GM18867 (cell line): ENCODE data around the gene NSG2.
"Not testable (repeated sequence)": the region's sequence is repeated elsewhere in the genome, so short reads cannot be mapped to it uniquely, and the experiment has no call there.

Experiments
- ATAC-seq: cut with Tn5 transposase; IDR thresholded peaks from one replicate; pipeline ENCODE4 v1.9.1; 2021; ENCODE audit warnings: mild to moderate bottlenecking, moderate library complexity; ENCODE audit not compliant: unreplicated experiment

NSG2 gene

DNA sequence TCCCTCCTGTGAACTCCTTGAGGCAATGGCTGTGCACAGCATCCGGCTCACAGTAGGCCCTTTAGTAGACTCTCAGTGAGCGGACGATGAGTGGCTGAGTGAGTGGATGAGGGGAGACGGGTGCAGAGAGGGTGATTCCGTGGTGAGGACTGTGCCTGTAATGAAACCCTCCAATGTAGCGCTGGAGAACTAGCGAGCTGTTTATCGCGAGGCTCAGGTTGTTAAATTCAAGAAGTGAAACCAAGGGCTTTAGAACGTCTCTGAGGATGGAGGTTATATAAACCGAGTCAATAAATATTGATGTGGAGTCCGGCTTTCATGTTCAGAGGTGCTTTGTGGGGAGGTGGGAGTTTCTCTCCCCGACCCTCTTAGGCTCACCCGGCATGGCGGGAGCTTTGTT lies 53.2 kb downstream of the NSG2 start:
- ATAC-seq: peak; percentile 59

DNA sequence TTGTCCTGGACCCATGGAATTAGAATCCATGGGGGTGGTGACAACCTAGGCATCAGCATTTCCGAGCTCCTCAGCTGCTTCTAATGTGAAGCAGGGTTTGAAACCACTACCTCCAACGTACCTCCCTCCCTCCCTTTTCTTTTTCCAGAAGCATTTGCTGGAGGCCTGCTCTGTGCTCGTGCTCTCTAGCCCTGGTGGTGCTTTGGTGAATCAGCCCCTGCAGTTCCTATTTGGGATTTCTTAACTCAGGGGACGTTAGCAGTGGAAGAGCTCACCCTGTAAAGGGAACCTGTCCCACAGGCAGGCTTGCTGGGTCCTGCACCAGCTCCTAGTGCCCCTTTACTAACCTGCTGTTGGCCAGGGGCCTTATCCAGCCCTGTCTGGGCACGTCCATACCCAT lies 55.0 kb downstream of the NSG2 start:
- no peak for ATAC-seq

GRCh38 chr5:174101195-174101730 lies 55.8 kb downstream of the NSG2 start:
- ATAC-seq: no peak

- ATAC-seq: not testable (repeated sequence)
Observed at GRCh38 chr5:174102574-174102973, 57.1 kb downstream of the NSG2 start.

- no peak for ATAC-seq
Observed at GRCh38 chr5:174106997-174107655, 61.6 kb downstream of the NSG2 start.

DNA sequence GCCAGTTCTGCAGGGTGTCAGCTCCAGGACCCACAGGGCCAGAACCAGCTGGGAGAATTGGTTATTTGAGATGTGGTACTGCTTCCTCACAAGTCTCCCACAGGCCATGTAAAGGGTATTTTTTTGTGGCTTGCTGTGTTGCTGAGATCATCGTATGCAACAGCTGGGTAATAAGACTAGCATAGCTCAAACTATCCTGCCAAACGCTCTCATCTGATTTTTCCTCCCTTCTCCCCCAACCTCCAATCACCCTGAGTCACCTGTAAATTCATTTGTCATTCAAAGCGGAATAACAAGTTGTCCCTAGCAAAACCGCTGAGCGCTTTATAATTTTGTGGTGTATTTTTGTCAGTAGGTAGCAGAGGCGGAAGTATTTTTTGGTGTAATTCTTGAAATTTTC lies 63.2 kb downstream of the NSG2 start:
- ATAC-seq: no peak

DNA sequence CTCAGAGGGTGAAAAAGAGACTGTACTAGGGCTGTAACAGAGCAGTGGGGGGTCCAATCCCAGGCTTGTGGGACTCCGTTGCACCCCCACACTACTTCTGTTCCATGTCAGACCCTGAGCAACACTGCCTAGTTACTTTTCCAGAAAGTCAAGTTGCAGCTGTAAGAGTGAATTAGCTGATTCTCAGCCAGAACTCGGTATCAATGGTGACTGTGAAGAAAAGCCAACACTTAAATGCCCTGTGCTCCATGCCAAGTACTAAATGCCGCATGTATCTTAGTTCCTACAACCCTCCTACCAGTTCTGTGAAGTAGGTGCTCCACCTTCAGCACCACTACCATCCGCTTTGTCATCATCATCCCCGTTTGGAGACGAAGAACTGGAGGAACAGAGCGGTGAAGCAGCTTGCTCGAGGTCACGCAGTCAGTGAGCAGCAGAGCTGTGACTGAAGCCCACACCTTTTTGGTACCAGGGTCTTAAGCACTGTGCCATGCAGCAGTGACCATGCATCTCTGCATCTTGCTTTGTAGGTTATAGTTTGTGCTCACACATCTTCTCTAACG lies 64.3 kb downstream of the NSG2 start:
- ATAC-seq: no peak

GRCh38 chr5:174110310-174110709 lies 64.8 kb downstream of the NSG2 start:
- ATAC-seq: no peak

DNA sequence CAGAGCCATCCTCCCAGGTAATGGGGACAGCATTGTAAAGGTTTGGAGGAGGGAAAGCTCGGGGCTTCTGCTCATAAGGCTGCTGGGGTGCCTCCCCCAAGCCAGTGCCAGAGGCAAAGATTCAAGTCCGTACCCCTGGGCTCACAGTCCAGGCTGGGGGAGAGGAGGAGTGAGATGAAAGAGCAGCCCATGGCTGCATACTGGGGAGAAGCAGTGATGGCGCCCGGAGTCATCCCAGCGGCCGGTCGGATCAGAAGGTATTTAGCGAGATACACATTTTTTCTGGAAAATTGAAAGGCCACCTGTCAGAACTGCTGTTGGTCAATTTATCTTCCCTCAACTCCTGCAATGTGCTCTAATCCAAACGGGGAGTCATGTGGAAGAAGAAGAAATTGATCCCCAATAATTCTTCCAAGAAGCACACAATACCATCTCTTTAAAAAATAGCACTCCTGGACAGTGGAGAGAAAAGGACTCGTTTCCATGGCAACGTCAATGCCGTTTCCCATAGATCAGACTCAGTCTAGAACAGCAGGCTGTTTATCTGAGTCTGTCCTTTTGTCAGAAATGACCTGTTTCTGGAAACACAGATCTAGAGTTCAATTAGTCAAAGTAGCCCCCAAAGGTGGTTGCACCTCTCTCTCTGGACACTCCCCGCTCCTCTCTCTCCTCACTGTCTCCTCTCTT lies 65.9 kb downstream of the NSG2 start:
- no peak for ATAC-seq

DNA sequence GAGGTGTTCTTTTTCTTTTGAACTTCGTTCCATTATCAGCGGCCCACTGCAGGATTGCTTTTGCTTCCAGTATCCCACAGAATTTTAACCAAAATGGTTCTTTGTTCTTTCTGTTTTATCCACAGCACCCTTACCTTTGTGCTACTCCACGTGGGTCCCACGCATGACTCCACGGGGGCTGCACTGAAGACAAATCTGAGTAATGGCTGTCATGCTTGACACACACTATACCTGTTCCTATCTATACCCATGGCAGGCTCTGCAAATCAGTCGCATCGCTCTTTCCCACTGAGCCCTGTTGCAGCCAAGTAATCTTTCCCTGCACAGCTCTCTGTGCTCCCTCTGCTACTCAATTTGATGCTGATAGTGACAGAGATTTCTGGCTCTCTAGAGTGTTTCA lies 69.7 kb downstream of the NSG2 start:
- no peak for ATAC-seq

GRCh38 chr5:174118823-174119467 lies 73.4 kb downstream of the NSG2 start:
- ATAC-seq: no peak

DNA sequence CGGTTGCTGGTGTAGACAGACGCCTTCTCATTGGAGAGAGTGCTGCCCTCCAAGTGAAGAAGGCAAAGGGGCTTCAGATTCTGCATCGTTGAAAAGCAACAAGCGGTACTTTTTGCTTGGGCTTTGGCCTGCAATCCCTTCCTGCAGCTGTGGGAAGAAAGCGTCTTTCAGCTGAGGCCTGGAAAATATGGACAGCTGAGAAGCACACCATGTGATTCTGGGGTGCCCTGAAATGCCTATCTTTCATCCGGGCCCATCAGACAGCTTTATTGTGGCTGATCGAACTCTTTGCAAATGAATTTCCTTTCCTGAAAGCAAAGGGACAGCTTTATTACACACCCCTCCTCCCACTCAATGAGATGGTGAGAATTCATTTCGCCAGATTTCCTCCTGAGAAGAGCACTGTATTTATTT lies 74.0 kb downstream of the NSG2 start:
- ATAC-seq: no peak

DNA sequence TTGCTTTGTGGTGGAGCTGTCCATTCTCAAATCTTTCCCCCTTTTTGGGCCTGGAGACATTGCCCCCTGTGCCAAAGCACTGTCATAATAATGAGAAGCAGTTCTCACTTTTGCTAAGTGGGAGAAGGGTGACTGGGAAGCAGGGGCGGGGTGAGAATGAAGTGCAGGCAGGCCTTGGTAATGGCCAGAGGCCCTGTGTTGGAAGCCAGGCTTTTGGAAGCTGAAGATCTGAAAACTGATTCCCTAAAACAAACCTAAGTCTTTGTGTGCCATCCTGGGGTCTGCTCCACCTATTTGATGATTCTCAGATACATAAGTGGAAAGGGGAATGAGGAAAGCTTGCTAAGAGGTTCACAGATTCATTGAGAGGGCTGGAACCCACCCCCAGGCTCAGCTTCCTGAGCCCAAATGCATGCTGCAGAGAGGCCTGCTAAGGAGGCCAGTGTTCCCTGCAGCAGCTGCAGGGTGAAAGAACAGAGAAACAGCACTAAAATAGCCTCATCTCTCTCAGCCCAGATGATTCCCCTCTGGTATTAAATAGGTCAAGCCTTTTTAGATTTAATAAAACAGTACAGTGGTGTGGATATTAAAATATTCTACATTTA lies 75.0 kb downstream of the NSG2 start:
- no peak for ATAC-seq

GRCh38 chr5:174134545-174134944 lies 89.0 kb downstream of the NSG2 start:
- no peak for ATAC-seq

DNA sequence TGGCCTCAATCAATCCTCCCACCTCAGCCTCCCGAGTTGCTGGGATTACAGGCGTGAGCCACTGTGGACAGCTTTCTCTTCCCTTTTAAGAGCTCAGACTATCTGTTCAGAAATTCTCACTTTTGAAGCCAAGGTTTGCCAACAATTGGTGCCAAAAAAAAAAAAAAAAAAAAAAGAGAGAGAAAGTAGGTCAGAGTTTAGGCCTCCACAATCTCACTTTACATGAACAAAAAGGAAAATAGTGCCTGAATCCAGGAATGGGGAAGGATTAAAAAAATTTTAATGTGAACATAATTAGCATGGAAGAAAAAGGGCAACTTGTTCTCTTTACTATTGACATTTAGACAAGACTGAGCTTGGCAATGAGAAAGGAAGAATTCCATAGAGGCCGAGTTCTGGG lies 94.1 kb downstream of the NSG2 start:
- ATAC-seq: no peak

- ATAC-seq: no peak
Observed at GRCh38 chr5:174140452-174141020, 95.0 kb downstream of the NSG2 start.

GRCh38 chr5:174141398-174141797 lies 95.9 kb downstream of the NSG2 start:
- no peak for ATAC-seq

GRCh38 chr5:174145091-174145490 lies 99.6 kb downstream of the NSG2 start:
- no peak for ATAC-seq

DNA sequence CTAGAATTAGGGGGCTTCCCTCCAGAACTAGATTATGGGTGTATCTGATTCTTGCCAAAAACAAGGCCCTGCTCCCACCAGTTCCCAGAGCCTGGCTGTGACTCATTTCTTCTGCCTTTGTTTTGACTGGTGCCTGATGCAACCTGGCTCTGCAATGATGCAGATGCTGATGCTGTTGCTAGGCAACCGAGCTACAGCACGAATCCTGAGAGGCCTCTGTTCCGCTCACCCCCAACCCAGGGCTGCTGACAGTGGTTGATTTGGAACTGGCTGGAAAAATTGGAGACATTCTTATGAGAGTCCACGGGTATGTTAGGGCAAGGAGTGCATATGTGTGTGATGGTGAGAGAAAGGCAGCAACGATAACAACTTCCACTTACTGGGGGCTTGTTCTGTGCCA lies 100.3 kb downstream of the NSG2 start:
- ATAC-seq: no peak

DNA sequence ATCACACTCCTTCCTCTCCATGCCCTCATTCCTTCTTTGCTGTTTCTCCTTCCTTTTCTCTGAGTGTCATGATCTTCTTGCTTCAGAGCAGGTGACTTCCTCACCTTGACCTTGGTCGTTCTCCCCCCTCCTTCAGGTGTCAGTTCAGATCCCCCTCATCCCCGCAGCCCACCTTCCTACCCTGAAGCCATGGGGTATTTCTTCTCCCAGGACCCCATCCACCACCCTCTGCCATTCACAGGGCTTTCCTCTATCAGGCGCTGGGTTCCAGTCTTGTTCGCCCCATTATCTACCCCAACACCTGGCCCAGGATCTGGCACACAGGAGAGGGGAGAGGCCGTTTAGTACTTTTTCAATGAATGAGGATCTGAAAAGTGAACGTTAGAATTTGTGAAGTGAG lies 101.0 kb downstream of the NSG2 start:
- no peak for ATAC-seq

DNA sequence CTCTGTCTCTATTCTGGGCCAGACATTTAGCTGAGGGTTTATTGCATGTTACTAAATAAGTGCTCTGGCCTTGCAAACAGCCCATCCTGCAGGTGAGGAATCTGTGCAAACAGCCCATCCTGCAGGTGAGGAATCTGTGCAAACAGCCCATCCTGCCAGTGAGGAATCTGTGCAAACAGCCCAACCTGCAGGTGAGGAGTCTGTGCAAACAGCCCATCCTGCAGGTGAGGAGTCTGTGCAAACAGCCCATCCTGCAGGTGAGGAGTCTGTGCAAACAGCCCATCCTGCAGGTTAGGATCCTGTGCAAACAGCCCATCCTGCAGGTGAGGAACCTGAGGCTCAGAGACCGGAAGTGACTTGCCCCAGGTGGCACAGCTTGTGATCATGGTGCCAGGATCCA lies 101.5 kb downstream of the NSG2 start:
- not testable (repeated sequence) for ATAC-seq
